Neural crest cell (in vitro differentiated cells): ENCODE data around the gene MICAL3. TPM values are rescaled to one million over a fixed set of nuclear protein-coding genes. Genes with fewer than 3 reads are reported as not detected.
"Not testable (repeated sequence)": the region's sequence is repeated elsewhere in the genome, so short reads cannot be mapped to it uniquely, and the experiment has no call there.

Experiments used
- DNase-seq: peaks from one replicate; pipeline ENCODE4 v3.0.0; 2021; ENCODE audit warnings: low read depth, mixed read lengths, low spot score
- H3K27ac Mint-ChIP-seq: one replicate; pipeline ENCODE4 v1.8.0; 2021; ENCODE audit warnings: mild to moderate bottlenecking, mixed read lengths; ENCODE audit not compliant: unreplicated experiment
- H3K27me3 Mint-ChIP-seq: 2 replicates; pipeline ENCODE4 v1.8.0; 2021; ENCODE audit warnings: low read depth, mild to moderate bottlenecking, mixed read lengths
- H3K36me3 Mint-ChIP-seq: 2 replicates; pipeline ENCODE4 v1.8.0; 2021; ENCODE audit warnings: low read depth, mild to moderate bottlenecking, mixed read lengths
- H3K4me1 Mint-ChIP-seq: 2 replicates; pipeline ENCODE4 v1.8.0; 2021; ENCODE audit warnings: mixed read lengths
- H3K4me3 Mint-ChIP-seq: one replicate; pipeline ENCODE4 v1.8.0; 2021; ENCODE audit warnings: mild to moderate bottlenecking, mixed read lengths
- H3K9me3 Mint-ChIP-seq: 2 replicates; pipeline ENCODE4 v1.8.0; 2021; ENCODE audit warnings: mixed read lengths
- total RNA-seq: library from RNA; stranded (reverse); gene quantifications from 2 replicates; pipeline ENCODE4 v1.2.1, GENCODE V29; 2021
- TF ChIP-seq, protein P1 (sequence below): fragments of 200-600 bp; sonication (generic); conservative IDR thresholded peaks from 2 replicates; pipeline ENCODE4 v1.5.0; 2021; ENCODE audit warnings: antibody characterized with exemption, mild to moderate bottlenecking

MICAL3 gene
- total RNA-seq, 1 donor from 2014 or later = 84.5 TPM

- H3K27me3 Mint-ChIP-seq = no peaks in the 10 kb centered on the region
- peaks cover 8% of the 10 kb centered on the region for H3K4me1 Mint-ChIP-seq
- no peaks in the 10 kb centered on the region for H3K9me3 Mint-ChIP-seq
- DNase-seq = no peak
- no peaks in the 10 kb centered on the region for H3K36me3 Mint-ChIP-seq
- no peak overlapping the region for H3K4me3 Mint-ChIP-seq
- H3K27ac Mint-ChIP-seq = no peak overlapping the region
- TF ChIP-seq, protein P1, sequence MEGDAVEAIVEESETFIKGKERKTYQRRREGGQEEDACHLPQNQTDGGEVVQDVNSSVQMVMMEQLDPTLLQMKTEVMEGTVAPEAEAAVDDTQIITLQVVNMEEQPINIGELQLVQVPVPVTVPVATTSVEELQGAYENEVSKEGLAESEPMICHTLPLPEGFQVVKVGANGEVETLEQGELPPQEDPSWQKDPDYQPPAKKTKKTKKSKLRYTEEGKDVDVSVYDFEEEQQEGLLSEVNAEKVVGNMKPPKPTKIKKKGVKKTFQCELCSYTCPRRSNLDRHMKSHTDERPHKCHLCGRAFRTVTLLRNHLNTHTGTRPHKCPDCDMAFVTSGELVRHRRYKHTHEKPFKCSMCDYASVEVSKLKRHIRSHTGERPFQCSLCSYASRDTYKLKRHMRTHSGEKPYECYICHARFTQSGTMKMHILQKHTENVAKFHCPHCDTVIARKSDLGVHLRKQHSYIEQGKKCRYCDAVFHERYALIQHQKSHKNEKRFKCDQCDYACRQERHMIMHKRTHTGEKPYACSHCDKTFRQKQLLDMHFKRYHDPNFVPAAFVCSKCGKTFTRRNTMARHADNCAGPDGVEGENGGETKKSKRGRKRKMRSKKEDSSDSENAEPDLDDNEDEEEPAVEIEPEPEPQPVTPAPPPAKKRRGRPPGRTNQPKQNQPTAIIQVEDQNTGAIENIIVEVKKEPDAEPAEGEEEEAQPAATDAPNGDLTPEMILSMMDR = no peak
Observed at GRCh38 chr22:17764036-17764435, 260.3 kb downstream of the MICAL3 start.

DNA sequence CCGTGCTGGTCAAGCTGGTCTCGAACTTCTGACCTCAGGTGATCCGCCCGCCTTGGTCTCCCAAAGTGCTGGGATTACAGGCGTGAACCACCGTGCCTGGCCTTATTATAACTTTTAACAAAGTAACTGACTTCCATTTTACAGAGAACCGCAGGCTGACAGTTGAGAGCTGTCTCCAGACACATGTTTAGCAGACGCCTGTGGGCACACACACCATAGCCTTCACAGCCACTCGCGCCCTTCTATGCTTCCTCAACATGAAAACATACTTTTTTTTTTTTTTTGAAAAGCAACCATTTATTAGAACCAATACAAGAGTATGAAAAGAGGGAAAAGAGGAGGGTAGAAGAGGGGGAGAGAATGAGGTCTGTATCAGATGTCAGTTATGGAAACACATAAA is 260.9 kb downstream of the MICAL3 start:
- not testable (repeated sequence) for H3K4me3 Mint-ChIP-seq, H3K27ac Mint-ChIP-seq, DNase-seq, H3K4me1 Mint-ChIP-seq, H3K9me3 Mint-ChIP-seq, H3K27me3 Mint-ChIP-seq, H3K36me3 Mint-ChIP-seq

DNA sequence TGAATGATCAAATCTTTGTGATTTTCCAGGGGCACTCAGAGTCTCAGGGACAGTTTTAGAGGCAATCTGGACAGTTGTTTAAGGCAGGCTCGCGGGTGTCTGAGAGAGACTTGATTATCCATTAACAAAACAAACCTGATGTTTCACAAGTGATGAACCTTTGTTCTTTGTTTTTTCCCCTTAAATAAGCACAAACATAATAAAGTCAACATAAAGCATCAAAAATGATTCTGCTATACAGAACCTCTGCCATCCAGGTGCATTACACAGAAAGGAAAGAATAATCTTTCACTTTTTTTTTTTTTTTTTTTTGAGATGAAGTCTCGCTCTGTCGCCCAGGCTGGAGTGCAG is 263.2 kb downstream of the MICAL3 start:
- Mint-ChIP-seq H3K27ac (no peak overlapping the region), H3K4me1 (peaks cover 8% of the 10 kb centered on the region), H3K36me3 (no peaks in the 10 kb centered on the region), H3K4me3 (no peak overlapping the region), H3K9me3 (no peaks in the 10 kb centered on the region), H3K27me3 (no peaks in the 10 kb centered on the region)
- DNase-seq = no peak
- TF ChIP-seq, protein P1 = no peak

GRCh38 chr22:17754233-17754925 is 270.0 kb downstream of the MICAL3 start:
- DNase-seq = no peak
- Mint-ChIP-seq H3K27me3 (no peaks in the 10 kb centered on the region), H3K4me3 (no peak overlapping the region), H3K27ac (no peak overlapping the region), H3K36me3 (no peaks in the 10 kb centered on the region), H3K9me3 (no peaks in the 10 kb centered on the region), H3K4me1 (no peaks in the 10 kb centered on the region)
- TF ChIP-seq, protein P1 = no peak

DNA sequence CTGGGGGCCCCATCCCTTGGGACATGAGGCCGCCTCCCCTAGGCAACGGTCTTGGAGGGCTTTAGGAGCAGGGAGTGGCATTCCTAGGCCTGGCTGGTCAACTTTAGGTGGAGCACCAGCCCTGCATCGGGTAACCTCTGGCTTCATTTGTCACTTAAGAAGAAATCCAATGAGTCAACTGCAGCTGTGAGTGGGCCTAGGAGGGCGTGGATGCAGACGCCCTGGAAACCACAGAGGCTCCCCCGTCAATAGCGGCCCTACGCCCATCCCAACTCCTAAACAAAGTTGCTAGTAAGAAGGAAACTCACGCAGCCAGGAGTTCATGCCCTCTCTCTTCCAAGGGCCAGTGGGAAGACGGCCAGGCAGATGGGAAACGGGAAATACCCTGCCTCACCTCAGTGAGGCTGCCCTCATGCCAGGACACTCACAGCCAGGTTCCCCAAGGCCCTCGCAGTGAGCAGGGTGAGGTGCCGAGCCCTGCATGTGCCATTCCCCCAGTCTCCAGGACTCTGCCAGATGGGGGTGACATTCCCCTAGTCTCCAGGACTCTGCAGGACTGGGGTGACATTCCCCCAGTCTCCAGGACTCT is 270.9 kb downstream of the MICAL3 start:
- no peak for DNase-seq
- H3K27ac Mint-ChIP-seq = no peak overlapping the region
- H3K9me3 Mint-ChIP-seq = no peaks in the 10 kb centered on the region
- H3K4me1 Mint-ChIP-seq = no peaks in the 10 kb centered on the region
- no peaks in the 10 kb centered on the region for H3K36me3 Mint-ChIP-seq
- H3K27me3 Mint-ChIP-seq = no peaks in the 10 kb centered on the region
- H3K4me3 Mint-ChIP-seq = no peak overlapping the region
- TF ChIP-seq, protein P1 = no peak

DNA sequence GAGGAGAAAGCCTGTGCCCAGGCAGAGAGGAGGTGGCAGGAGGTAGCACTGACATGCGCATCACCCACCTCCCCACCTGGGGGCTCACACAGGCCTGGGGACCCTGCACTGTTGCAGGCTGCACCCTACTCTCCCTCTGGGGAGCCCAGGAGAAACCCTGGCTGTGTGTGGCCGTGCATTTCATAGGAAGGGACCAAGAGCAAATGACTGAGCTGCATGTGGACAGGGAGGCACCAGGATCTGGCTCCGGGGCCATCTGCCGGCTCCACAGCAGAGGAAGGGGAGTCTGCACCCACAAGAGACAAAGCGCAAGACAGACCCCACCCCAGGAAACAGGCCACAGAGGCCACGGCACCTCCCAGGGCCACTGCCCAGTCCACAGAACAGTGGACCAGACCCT is 272.8 kb downstream of the MICAL3 start:
- no peak for DNase-seq
- TF ChIP-seq, protein P1 = no peak
- Mint-ChIP-seq H3K4me3 (no peak overlapping the region), H3K27ac (no peak overlapping the region), H3K9me3 (no peaks in the 10 kb centered on the region), H3K27me3 (no peaks in the 10 kb centered on the region), H3K36me3 (no peaks in the 10 kb centered on the region), H3K4me1 (no peaks in the 10 kb centered on the region)
